HepG2 (cell line): ENCODE measurements around the gene FOXR1.

Source experiments
- BHLHE40 ChIP-seq: IDR thresholded peaks from 2 replicates; pipeline ENCODE4 v1.6.1; 2011; ENCODE audit warnings: low read length, improper control_type of control experiment
- ZNF282 ChIP-seq: fragments of 450-650 bp; IDR thresholded peaks from 2 replicates; pipeline ENCODE4 v1.6.1; 2018; ENCODE audit not compliant: partially characterized antibody

- TF ChIP-seq BHLHE40 (no peak), ZNF282 (no peak)
Measured at GRCh38 chr11:118923721-118924587, 47.6 kb upstream of the FOXR1 start.
